NCI-H1092 (cell line): ENCODE results near the gene SOAT2.
"Not testable (repeated sequence)": the region's sequence is repeated elsewhere in the genome, so short reads cannot be mapped to it uniquely, and the experiment has no call there.

Experiments used
- DNase-seq: peaks from one replicate; lab custom pipeline; 2025; lab: John Stamatoyannopoulos, UW

SOAT2 gene

DNA sequence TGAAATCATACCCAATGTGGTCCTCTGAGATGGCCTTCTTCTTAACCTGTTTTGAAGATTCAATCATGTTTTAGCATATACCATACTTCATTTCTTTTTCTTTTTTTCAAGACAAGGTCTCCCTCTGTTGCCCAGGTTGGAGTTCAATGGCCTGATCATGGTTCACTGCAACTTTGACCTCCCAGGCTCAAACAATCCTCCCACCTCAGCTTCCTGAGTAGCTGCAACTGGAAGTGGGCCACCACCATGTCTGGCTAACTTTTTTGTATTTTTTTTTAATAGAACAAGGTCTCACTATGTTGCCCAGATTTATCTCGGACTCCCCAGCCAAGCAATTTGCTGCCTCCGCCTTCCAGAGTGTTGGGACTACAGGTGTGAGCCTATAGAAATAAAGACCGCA, 30.4 kb downstream of the SOAT2 start:
- DNase-seq: no peak

DNA sequence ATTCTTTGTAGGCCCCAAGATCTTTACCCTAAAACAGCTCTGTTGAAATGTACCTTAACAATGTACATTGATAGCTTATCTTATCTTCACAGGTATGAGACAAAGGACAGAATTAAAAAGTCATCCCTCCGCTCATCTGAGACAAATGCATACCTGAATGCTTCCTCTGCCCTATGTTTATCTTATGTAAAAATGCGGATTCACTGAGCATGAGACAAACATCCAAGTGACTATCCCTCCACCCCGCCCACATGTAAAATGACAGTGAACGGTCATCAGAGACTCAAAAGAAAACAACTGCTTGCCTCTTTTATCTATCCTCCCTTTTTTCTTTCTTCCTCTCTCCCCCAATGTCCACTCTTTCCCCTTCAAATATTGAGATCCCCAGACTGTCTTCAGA, 40.1 kb downstream of the SOAT2 start:
- no peak for DNase-seq

DNA sequence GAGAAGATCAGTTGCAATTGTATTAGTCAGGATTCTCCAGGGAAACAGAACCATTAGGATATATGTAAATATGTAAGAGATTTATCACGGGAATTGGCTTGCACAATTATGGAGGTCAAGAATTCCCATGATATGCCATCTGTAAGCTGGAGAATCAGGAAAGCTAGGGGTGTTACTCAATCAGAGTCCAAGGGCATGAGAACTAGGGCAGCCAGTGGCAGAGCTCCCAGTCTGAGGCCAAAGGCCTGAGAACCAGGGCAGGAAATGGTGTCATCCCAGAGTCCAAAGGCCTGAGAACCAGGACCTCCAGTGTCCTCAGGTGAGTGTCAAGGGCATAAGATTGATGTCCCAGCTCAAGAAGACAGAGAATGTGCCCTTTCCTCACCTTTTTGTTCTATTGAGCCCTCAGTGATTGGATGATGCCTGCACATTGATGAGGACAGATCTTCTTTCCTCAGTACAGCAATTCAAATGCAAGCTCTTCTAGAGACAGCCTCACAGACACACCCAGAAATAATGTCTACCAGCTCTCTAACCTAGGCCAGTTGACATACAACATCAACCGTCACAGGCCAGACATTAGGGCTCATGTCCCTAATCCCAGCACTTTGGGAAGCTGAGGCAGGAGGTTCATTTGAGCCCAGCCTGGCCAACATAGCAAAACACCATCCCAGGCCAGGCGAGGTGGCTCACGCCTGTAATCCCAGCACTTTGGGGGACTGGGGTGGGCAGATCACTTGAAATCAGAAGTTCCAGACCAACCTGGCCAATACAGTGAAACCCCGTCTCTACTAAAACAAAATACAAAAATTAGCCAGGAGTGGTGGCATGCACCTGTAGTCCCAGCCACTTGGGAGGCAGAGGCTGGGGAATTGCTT, 42.3 kb downstream of the SOAT2 start:
- no peak for DNase-seq

DNA sequence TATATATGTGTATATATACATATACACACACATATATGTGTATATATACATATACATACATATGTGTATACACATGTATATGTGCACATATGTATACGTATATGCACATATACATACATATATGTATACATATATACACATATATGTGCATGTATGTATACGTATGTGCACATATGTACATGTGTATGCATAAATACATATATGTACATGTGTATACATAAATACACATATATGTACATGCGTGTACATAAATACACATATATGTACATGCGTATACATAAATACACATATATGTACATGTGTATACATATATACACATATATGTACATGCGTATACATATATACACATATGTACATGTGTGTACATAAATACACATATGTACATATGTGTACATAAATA, 43.9 kb downstream of the SOAT2 start:
- DNase-seq: no peak

DNA sequence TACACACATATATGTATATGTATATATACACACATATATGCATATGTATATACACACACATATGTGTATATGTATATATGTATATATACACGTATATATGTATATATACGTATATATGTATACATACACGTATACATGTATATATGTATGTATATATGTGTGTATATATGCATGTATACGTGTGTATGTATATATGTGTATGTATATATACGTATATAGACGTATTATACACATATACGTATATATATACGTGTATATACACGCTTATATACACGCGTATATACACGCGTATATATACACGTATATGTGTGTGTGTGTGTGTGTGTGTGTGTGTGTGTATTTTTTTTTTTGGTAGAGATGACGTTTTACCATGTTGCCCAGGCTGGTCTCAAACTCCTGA, 44.4 kb downstream of the SOAT2 start:
- no peak for DNase-seq

DNA sequence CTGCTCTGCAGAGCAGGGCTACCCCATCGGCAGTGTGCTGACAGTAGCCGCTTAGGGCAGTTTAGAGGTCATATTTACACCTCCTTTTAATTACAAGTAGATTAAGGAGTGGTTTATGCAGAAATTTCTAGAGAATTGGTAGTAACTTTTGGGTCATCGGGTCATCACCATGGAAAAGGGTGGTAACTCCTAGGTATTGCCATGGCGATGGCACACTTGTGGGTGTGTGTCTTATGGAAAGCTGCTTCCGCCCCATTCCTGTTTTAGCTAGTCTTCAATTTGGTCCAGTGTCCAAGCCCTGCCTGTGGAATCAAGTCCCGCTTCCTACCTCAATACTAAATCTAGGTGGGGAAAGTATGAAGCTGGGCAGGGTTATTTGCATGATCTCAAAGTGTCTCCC, 47.8 kb downstream of the SOAT2 start:
- no peak for DNase-seq

DNA sequence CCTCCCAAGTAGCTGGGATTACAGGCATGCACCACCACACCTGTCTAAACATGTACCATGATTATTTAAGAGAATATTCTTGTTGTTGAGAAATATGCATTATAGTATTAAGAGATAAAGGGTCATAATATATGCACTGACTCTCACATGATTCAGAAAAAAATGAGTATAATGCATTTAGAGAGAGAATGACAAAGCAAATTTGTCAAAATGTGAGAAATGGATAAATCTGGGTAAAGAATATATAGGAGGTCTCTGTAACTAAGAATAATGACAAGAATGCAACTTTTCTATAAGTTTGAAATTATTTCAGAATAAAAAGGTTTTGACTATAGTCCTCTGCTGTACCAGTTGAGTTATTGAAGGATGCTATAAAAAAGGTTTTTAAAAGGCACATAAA, 49.1 kb downstream of the SOAT2 start:
- DNase-seq: no peak

DNA sequence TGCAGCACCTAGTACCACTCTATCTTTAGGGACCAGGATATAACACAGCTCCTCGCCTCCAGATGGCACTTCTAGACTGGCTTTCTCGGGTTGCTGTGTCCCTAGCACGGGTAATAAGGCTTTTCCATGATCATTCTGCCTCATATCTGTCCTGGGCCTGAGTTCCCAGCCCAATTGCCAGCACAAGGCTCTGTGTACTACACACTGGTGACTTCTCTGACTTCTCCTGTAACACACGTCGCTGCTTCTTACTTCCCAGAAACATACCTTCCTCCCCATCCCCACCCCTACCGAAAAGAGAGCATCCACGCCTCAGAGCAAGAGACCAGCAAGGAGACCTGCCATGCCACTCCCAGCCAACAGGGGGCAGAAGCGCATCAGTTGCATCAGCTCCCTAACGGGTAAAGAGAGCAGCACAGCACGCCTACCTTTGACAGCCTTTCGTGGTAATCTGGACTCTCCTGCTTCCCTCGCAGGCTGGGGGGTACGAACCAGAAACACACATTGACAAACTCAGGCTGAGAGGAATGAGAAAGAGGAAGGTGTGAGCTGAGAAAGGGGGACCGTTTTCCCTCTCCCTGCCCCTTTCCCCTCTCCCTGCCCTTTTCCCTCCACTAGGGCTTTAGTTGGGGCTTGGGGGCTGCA, 56.0 kb downstream of the SOAT2 start:
- DNase-seq: peak; percentile 55

DNA sequence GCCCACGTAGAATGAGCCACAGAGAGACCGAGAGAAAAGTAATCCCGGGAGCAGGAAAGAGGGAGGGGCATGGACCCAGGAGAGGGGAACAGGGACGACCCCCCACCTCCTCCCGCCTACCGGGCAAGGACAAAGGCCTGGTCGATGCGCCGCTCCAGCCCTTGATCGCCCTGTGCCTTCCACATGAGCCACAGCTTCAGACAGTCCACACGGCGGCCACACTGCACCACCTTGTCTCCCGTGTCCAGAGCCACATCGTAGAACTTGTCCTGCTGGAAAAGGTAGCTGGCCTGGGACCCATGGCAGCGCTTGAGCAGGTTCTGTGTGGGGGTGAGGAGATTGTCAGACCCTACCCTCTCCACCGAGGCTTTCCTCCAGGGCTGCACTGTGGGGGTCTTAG, 56.7 kb downstream of the SOAT2 start:
- DNase-seq: no peak

DNA sequence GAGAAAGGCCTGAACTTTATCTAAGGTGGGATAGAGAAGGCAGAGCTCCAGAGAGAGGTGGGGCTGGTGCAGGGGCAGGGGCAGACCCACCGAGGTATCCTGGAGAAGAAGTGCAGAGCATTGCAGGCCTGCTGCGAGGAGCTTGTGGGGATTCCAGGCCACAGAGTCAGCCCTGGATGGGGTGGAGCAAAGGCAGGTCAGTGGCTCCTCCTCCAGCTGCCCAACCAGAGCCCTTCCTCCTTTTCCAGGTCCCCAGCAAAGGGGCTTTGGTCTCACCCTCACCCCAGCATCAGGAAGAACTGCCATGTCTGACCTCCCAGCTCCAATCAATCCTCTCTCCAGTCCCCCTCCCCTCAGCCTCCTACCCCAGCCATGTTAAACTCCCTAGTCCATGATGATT, 57.4 kb downstream of the SOAT2 start:
- DNase-seq: no peak

DNA sequence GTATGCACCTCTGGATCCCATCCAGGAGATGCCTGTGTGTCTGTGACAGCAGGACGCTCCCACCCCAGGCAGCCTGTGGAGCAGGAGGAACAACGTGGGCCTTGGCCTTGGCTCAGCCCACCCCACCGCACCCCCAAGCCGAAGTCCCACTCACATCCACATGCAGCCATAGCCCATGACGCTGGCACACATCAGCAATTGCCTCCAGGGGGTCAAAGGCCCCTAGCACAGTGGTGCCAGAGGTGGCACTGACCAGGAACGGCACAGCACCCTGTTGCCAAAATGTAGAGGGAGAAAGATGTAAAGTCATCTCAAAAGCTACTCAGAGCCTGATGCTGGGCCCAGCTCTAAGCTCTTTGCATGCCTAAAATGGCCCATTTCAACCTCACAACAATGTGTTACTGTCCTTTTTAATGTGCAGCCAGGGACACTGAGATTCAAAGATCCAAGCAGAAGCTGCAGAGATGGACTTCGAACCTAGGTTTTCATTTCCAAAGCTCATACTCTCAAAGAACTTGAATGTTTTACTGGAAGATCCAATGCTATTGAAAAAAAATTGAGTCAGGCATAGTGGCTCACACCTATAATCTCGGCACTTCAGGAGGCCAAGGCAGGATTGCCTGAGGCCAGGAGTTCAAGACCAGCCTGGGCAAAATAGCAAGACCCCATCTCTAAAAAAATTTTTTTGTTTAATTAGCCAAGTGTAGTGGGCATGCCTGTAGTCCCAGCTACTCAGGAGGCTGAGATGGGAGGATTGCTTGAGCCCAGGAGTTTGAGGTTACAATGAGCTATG, 58.0 kb downstream of the SOAT2 start:
- no peak for DNase-seq

DNA sequence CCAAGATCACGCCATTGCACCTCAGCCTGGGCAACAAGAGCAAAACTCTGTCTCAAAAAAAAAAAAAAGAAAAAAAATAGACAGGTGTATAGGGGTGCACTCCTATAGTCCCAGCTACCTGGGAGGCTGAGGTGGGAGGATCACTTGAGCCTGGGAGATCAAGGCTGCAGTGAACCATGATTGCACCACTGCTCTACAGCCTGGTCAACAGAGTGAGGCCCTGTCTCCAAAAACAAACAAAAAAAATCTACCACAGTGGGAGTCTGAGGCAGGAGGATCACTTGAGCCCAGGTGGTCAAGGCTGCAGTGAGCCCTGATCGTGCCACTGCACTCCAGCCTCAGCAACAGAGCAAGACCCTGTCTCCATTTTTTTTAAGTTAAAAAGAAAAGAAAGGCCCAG, 59.7 kb downstream of the SOAT2 start:
- not testable (repeated sequence) for DNase-seq

DNA sequence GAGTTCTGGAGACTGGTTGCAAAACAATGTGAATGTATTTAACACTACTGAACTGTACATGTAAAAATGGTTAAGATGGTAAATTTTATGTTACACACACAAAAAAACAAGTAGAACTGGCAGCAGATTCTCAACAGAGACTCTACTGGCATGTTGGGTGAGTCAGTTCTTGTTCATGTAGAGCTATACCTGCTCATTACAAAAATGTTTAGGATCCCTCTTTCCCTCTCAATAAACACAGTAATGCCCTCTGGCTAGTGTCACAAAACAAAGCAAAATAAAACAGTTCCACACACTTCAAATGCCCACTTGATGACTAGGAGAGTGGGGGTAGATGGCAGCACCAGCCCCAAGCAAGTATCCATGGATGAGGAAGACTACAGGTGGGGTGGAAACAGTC, 63.6 kb downstream of the SOAT2 start:
- no peak for DNase-seq

DNA sequence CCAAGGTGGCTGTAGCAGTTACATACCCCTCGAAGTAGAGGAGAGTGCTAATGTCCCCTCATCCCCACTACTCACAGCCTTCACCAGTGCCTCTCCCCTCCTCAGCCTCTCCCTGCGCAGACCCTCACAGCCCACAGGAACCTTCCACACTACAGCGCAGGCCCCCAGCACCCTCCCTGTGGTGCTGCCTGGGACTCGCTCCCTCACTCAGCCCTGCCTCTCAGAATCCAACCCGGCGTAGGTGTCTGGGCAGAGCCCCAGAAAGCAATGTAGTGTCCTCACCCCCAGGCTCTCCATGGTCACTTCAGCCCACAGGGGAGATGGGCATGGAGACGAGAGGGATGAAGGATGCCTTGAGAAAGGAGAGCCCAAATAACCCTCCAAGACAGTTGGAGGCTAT, 66.4 kb downstream of the SOAT2 start:
- no peak for DNase-seq

DNA sequence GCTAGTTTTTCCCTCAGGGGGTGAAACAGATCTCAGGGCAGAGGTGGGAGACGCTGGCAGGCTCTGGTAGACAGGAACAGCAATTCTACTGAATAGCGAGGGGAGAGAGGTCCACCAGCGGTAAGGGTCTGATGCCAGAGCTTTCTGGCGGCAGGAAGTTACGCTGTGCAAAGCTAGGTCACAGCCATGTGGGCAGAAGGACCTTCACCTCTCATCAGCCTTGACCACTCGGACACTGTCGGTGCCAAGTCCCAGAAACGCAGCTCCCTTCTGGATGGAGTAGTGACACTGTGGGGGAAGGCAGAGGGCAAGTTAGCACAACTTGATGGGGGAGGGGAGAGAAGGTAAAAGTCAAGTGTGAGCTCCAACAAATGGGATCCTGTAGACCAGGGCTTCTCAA, 66.9 kb downstream of the SOAT2 start:
- no peak for DNase-seq

DNA sequence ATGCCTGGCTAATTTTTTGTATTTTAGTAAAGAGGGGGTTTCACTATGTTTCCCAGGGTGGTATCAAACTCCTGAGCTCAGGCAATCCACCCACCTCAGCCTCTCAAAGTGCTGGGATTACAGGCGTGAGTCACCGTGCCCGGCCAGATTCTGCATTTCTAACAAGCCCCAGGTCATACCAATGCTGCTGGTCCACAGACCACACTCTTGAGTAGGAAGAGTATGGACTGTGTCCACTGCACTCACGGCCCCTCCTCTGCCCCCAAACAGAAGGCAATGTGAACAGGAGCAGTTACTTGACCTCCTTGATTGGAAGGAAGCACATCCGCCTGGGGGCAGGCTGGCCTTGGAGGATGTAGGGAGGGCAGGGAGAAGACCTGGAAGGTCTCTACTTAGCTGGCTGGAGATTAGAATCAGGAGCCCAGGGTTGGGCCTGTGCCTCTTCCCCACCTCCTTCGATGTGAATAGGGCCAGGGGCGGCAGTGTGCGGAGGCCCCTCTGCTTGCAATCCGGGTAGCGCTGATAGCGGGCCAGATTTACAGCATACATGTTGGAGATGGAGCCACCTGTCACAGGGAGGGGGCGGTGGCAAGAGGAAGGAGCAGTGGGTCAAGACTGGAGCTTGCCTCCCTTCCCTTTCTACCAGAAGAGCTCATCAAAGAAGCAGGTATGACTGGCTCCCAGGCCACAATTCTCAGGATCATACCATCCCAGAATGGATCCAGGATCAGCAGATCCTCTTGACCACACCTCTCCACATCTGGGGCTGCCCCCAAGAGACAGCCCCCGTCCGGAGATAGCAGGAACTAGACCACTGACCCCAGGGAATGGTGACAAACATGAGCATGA, 67.8 kb downstream of the SOAT2 start:
- no peak for DNase-seq

DNA sequence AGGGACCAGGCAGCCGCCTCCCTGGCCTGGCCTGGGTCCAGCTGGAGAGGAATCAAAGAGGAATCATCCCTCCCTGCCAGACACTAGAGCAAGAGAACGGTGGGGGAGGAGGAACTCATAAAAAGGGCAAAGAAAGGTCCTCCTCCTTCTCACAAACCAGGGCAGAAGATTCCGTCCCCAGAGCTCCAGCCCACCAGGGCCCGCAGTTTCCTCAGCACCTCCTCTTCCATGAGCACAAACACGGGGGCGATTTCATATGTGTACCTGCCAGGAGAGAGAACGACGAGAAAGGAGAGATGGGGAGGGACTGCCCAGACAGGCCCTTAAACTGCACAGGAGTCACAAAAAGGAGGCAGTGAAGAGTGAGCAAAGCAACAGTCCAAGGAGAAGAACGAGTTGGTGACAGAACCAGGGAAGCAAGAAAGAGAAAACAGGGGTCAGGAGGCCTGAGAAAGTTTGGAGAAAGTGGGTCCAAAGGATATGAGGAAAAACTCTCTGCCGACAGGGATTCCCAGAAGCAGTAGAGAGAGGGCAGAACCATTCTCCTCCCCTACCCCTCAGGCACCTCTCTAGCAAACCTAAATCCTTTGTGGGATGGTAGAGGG, 68.5 kb downstream of the SOAT2 start:
- DNase-seq: no peak

DNA sequence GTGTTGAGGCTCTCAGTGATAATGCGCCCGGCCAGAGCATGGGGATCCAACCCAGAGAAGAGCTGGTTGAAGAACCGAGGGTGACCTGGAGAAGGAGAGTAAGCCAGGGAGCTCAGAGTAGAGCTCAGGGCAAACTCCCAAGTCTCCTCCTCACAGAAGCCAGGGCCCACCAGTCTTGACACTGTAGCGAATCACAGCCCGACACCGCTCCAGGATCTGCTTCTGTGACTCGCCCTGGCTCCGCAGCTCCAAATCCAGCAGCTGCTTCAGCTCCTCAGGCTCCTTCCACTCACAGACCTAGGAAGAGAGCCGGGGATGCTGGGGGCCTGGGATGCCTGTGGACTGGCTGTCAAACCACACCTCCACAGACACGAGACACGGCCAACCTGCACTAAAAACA, 69.1 kb downstream of the SOAT2 start:
- DNase-seq: no peak

DNA sequence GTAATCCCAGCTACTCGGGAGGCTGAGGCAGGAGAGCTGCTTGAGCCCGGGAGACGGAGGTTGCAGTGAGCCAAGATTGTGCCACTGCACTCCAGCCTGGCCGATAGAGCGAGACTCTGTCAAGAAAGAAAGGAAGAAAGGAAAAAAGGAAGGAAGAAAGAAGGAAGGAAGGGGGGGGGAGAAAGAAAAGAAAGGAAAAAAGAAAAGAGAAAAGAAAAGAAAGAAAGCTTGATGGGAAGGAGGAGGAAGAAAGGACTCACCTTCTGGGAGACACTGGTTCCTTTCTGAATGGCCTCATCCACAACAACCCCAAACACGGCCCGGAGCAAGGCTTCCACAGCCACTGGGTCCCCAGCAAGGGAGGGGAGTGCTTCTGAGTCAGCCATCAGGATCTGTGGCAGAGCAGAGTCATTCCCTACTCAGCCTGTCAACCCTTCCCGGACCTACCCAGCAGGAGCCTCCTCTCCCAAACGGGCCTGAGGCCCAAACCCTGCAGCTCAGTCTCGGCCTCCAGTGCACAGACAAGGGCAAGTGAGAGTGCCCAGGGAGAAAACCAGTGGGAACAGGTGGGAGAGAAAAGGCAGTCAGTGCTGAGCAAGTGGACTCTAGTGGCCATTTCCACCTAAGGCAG, 69.9 kb downstream of the SOAT2 start:
- no peak for DNase-seq
